ENCODE measurements around the gene CXCL12.

Gene CXCL12

DNA sequence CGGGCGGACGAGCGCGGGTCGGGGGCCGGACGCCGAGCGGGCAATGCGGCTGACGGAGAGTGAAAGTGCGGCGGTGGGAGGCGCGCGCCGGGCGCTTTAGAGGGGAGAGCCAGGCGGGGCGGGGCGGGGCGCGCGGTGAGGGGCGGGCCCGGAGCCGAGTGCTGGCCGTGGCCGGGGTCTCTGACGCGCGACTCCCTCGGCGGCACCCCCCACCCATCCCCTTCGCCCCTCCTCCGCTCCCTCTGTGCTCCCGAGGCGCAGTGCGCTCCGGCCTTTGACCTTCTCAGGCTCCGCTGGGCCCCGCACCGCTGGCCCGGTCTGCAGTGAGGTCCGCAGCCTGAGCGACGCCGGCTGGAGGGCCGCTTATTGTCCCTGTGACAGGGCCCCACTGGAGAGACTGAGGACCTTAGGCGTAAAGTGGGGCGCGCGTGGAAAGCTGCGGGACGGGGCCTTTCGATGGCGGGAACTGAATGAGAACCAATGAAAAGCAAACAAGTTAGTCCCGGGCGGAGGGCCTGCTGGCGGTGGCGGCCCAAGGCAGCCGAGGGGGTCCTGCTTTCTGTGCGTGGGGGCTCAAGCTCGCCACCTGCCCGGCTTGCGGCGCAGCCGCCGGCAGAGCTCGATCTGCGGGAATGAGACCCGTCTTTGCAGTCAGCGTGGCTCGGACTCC is at the start of gene CXCL12:
CXCL12 (minus strand) TSS at position 72 of the 670 bp plus-strand sequence. CDS start 92 bp downstream, outside the sequence.
- no peak for DNase-seq

DNA sequence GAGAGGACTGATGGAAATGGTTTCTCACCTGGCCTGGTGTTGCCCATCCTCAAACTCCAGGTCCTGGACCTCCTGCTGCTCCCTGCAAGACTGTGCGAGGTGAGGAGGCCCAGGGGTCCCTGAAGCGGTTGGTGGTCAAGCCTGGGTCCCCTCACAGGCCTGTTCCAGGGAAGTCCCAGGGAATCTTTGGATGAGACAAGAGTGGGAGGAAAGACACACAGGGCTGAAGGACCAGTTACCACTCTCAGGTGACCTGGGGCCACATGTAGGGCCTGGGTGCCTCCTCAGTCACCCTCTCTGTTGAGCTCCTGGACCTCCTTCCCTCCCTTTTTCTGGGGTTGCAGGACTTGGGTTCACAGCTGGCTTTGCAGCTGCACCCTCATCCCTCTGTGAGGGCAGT is 42.6 kb upstream of the CXCL12 start:
- DNase-seq = no peak

DNA sequence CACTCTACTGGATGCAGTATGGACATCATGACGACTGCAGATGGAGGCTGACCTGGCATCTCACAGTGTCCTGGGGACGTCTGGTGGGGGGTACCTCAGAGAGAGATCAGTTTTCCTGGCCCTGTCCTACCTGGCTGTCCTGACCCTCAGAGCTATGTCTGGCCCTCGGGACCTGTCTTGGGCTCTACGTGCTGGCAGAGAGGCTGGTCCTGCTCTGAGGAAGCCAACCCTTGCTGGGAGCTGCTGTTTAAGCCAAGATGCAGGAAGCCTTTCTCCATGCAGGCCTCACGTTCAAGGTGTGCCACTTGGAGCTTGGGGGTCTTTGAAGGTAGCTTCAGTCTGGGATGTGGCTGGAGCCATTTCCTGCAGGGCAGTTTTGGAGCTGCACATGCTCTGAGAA is 42.1 kb upstream of the CXCL12 start:
- no peak for DNase-seq

- no peak for DNase-seq
These were observed 41.5 kb upstream of the CXCL12 start for GRCh38 chr10:44426247-44427034.

GRCh38 chr10:44425466-44425865 is 40.6 kb upstream of the CXCL12 start:
- DNase-seq = no peak

GRCh38 chr10:44424957-44425356 is 40.1 kb upstream of the CXCL12 start:
- no peak for DNase-seq

DNA sequence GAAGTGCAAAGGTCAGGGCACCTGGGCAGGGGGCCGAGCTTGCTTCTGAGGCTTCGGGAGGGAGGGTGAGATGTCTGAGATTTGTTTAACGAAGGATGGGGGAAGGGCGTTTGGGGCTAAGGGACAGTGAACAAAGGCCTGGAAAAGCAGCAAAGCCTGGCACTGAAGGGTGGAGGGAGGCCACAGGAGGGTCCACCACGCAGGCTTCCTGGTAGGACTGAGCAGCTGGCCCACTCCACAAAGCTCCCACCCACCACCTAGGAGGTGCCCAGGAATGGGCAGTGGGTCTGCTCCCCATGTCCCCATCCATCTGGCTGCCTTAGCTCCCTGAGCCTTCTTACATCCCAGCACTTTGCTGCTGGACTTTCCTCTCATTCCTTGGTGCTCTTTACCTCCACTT is 39.4 kb upstream of the CXCL12 start:
- no peak for DNase-seq

GRCh38 chr10:44422570-44423101 is 37.7 kb upstream of the CXCL12 start:
- no peak for DNase-seq

GRCh38 chr10:44422153-44422552 is 37.3 kb upstream of the CXCL12 start:
- no peak for DNase-seq

- no peak for DNase-seq
These were observed 35.1 kb upstream of the CXCL12 start for GRCh38 chr10:44419790-44420549.

- DNase-seq = no peak
These were observed 33.7 kb upstream of the CXCL12 start for GRCh38 chr10:44418637-44419036.

- no peak for DNase-seq
These were observed 32.9 kb upstream of the CXCL12 start for GRCh38 chr10:44417761-44418160.

- DNase-seq = no peak
These were observed 32.0 kb upstream of the CXCL12 start for GRCh38 chr10:44416936-44417335.

DNA sequence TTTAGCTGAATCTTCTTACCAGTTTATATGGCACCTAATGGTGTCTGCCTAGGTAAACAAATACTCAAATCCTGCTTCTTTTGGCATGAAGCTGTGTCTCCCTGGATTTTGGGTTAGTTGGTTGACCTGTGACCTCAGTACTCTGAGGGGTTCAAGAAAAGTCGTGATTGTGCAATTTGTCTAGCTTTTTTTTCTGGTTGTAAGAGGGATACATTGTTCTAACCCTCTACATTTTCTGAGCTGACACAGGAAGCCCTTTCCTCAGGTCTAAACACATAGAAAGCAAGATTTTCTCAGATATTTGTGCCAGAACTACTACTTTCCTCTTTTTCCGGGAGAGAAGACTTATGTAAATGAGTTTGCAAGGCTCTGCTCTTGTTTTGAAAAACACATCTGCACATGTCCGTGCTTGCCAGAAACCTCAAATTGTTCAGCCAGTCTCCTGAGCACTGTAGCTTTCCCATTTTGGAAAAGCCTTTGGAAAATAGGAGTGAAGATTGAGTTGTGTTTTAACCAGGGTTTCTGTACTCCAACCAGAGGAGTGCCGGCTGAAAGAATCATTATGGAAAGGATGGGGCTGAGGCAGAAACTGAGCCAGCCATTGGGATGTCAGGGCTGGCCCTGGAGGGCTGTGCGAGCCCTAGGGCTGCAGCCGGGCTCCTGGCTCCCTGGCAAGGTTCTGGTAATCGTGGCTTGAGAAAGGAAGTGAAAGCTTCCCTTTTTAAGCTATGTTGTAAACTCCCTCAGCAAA is 31.3 kb upstream of the CXCL12 start:
- no peak for DNase-seq

- DNase-seq = no peak
These were observed 30.2 kb upstream of the CXCL12 start for GRCh38 chr10:44415121-44415520.

- no peak for DNase-seq
These were observed 28.5 kb upstream of the CXCL12 start for GRCh38 chr10:44413416-44413815.

- no peak for DNase-seq
These were observed 26.4 kb upstream of the CXCL12 start for GRCh38 chr10:44411251-44411650.

DNA sequence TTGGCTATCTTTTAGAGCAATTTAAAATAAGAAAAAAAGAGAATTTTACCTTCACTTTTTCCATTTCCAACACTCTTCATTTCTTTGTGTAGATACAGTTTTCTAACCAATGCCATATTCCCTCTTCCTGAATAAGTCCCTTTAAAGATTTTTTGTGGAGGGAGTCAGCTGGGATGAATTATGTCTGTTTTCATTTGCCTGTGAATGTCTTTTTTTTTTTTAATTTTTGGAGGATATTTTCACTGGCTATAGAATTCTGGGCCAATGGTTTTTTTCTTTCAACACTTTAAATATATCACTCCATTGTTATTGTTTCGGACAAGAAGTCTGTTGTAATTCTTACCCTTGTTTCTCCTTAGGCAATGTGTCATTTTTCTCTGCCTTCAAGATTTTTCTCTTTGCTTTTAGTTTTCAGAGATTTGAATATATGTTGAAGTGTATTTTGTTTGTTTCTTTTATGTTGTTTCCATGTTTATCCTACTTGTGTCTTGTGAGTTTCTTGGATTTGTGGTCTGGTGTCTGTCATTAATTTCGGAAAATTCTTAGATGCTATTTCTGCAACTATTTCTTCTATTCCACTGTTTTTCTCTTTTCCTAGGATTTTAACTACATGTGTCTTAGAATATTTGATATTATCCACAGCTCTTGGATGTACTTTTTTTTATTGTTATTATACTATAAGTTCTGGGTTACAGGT is 20.0 kb upstream of the CXCL12 start:
- DNase-seq = no peak

DNA sequence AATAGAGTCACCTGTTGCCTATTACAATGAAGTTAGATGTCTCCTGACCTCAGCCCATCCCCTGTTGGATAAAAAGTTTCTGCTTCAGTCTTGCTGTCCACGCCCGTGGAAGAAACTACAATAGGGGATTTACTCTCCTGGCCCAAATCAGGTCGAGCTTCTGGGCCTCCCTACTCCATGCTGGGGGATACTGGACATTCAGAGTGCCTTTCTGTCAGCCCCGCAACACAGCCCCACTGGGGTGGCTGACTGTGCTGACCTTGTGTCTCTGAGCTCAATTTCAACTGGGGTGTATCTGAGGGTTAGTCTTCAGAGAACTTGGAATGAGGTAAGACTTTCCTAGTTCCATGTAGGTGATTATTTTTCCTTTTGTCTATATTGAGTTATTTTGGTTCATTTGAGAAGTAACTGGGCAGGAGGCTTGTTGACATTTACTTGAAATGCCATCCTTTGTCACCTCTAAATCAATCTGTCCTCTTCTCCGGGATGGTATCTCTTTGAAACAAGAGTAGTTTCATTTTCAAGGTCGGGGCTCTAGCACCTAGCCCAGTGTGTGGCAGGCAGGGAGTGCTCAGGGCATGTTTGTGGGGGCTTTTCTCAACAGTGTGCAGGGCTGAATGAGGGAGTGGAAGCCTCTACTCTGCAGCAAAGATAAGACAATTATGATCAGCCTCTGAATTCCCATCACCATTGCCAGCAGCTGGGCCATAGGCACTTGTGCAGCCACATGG is 17.7 kb upstream of the CXCL12 start:
- no peak for DNase-seq

GRCh38 chr10:44400541-44400940 is 15.6 kb upstream of the CXCL12 start:
- DNase-seq = no peak

Data from SHP77 (cell line).